HG03571 (cell line): ENCODE measurements around the gene IGFBP5.

Source experiments
- ATAC-seq: cut with Tn5 transposase; IDR thresholded peaks from one replicate; pipeline ENCODE4 v1.9.1; 2021; ENCODE audit not compliant: unreplicated experiment

IGFBP5 gene

GRCh38 chr2:216648105-216648504 is 47.2 kb downstream of the IGFBP5 start:
- ATAC-seq, result no peak

- ATAC-seq, result no peak
Measured at GRCh38 chr2:216646116-216646515, 49.2 kb downstream of the IGFBP5 start.

- no peak for ATAC-seq
Measured at GRCh38 chr2:216645636-216645950, 49.8 kb downstream of the IGFBP5 start.

- no peak for ATAC-seq
Measured at GRCh38 chr2:216644842-216645635, 50.3 kb downstream of the IGFBP5 start.

GRCh38 chr2:216643986-216644659 is 51.2 kb downstream of the IGFBP5 start:
- ATAC-seq, result no peak

GRCh38 chr2:216637472-216637871 is 57.9 kb downstream of the IGFBP5 start:
- no peak for ATAC-seq

GRCh38 chr2:216636551-216637450 is 58.5 kb downstream of the IGFBP5 start:
- no peak for ATAC-seq

GRCh38 chr2:216635701-216636550 is 59.4 kb downstream of the IGFBP5 start:
- no peak for ATAC-seq

- ATAC-seq, result no peak
Measured at GRCh38 chr2:216635171-216635570, 60.2 kb downstream of the IGFBP5 start.

- ATAC-seq, result no peak
Measured at GRCh38 chr2:216634370-216635148, 60.8 kb downstream of the IGFBP5 start.

- no peak for ATAC-seq
Measured at GRCh38 chr2:216633616-216634369, 61.6 kb downstream of the IGFBP5 start.

- ATAC-seq, result no peak
Measured at GRCh38 chr2:216632952-216633615, 62.3 kb downstream of the IGFBP5 start, which contains the start of gene IGFBP2. Gene IGFBP2 (plus strand): TSS chr2:216633420. CDS start chr2:216633524, 104 bp downstream.

GRCh38 chr2:216632346-216632951 is 62.9 kb downstream of the IGFBP5 start:
- ATAC-seq, result no peak

GRCh38 chr2:216629784-216630183 is 65.6 kb downstream of the IGFBP5 start:
- no peak for ATAC-seq

- ATAC-seq, result no peak
Measured at GRCh38 chr2:216626875-216627245, 68.5 kb downstream of the IGFBP5 start.

GRCh38 chr2:216626168-216626874 is 69.0 kb downstream of the IGFBP5 start:
- ATAC-seq, result no peak

GRCh38 chr2:216624251-216624650 is 71.1 kb downstream of the IGFBP5 start:
- no peak for ATAC-seq

- no peak for ATAC-seq
Measured at GRCh38 chr2:216622526-216622925, 72.8 kb downstream of the IGFBP5 start.
